Measurements from ENCODE around the gene BORCS8. TPM values are rescaled to one million over a fixed set of nuclear protein-coding genes. Genes with fewer than 3 reads are reported as not detected.

BORCS8 gene
- total RNA-seq, 4 donors from 2014 or later, result 11.8 to 29.1 (median 18.8) TPM

DNA sequence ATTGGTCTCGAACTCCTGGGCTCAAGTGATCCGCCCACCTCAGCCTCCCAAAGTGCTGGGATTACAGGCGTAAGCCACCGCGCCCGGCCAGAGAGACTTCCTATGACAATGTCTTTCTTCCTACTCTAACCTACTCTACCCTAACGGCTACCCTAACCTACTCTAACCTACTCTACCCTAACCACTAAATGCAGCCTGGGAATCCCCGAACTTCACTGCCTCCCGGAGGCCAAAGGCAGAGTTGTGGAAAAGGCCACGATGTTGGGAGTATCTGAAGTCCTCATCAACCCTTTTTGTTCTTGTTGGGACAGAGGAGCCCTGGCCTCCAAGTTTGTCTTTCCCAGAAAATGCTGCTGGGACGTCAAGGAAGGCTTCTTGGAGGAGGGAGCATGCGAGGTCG is 12.2 kb upstream of the BORCS8 start:
- WGBS, 2 donors, result 76% methylated on average over 13 of the region's 13 CpGs
- no peak for DNase-seq (ENCODE audit: low spot score in 2 of 2)

DNA sequence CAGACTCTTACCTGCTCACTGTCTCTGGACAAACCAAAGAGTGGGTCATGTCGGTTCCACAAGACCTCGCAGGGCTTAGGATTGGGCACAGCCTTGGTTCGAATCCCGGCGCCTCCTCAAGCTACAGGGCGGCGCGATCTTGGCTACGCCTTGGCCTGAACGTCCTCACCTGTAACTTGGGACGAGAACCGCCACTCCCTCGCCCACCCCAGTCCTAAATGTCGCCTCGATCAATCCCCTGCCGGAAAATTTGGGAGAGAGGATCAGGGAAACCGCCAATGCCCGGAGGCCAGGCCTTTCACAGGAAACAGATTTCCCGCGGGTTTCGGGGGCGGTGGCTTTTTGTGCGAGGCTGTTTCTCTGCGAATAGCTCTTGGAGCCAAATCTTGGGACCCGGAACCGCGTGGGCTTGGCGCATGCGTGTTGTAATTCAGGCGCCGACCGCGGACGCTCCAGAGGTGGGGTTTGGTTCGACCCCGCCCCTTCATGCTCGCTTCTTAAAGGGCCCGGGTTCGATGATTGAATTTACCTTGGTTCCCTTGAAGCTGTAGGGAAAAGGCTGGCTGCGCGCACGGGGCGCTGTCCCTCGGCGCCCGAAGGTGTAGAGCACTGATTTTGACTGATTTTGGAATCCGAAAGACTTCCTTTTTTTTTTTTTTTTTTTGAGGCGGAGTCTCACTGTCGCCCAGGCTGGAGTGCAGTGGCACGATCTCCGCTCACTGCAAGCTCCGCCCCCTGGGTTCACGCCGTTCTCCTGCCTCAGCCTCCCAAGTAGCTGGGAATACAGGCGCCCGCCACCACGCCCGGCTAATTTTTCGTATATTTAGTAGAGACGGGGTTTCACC is 11.3 kb upstream of the BORCS8 start, which contains the start of gene NR2C2AP:
Gene NR2C2AP, minus strand, starts transcription at position 403 of the 845 bp plus-strand sequence. Its CDS starts 354 bp downstream, at position 49.
- peak; percentile 53 to 78 for TF ChIP-seq EP300 (IDR thresholded peaks at IDR 0.05)
- TF ChIP-seq, protein P1, sequence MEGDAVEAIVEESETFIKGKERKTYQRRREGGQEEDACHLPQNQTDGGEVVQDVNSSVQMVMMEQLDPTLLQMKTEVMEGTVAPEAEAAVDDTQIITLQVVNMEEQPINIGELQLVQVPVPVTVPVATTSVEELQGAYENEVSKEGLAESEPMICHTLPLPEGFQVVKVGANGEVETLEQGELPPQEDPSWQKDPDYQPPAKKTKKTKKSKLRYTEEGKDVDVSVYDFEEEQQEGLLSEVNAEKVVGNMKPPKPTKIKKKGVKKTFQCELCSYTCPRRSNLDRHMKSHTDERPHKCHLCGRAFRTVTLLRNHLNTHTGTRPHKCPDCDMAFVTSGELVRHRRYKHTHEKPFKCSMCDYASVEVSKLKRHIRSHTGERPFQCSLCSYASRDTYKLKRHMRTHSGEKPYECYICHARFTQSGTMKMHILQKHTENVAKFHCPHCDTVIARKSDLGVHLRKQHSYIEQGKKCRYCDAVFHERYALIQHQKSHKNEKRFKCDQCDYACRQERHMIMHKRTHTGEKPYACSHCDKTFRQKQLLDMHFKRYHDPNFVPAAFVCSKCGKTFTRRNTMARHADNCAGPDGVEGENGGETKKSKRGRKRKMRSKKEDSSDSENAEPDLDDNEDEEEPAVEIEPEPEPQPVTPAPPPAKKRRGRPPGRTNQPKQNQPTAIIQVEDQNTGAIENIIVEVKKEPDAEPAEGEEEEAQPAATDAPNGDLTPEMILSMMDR (IDR thresholded peaks at IDR 0.05), result peak in 2 of 5 experiments; percentile 10 to 54
- no peak for TF ChIP-seq POLR2A (IDR thresholded peaks at IDR 0.05)
- Histone ChIP-seq H3K27ac (peak within 1 kb of the TSS in 3 of 4 donors; percentile 81 to 93 (median 83)), H3K36me3 (peaks cover 0 to 37% (median 2%) of the 10 kb centered on the region in 3 donors), H3K9me3 (no peaks in the 10 kb centered on the region), H3K4me3 (peak within 1 kb of the TSS; percentile 51 to 89 (median 64)), H3K4me1 (peaks cover 0 to 41% (median 13%) of the 10 kb centered on the region in 4 donors), H3K27me3 (peaks cover 0 to 8% of the 10 kb centered on the region in 2 donors)
- 7 to 9% methylated on average over 55 to 60 of the region's 60 CpGs for WGBS, 2 donors
- peak; percentile 81 to 86 for DNase-seq (ENCODE audit: low spot score in 2 of 2)

More for the DNA sequence above, 12.2 kb upstream of the BORCS8 start:
- Histone ChIP-seq H3K4me3 (no peak overlapping the region), H3K27me3 (peaks cover 0 to 8% of the 10 kb centered on the region in 2 donors), H3K36me3 (peaks cover 0 to 27% (median 0%) of the 10 kb centered on the region in 3 donors), H3K4me1 (peaks cover 0 to 41% (median 13%) of the 10 kb centered on the region in 4 donors), H3K27ac (no peak overlapping the region), H3K9me3 (no peaks in the 10 kb centered on the region)
- TF ChIP-seq POLR2A (IDR thresholded peaks at IDR 0.05) (no peak), EP300 (IDR thresholded peaks at IDR 0.05) (no peak)

DNA sequence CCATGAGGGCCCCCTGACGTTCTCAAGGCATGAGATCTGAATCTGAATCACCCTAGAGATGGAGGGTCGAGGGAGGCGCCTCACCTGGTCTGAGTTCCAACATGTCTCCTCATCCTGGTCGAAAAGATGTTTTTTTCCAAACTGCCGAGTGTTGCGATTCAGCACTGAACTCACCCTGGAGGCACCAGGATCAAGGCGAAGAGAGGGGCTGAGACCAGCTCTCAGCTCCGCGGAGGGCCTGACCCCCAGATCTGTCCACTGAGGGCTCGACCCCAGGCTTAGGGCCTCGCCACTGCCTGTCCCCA is 10.7 kb upstream of the BORCS8 start:
- Histone ChIP-seq H3K27ac (peak overlapping the region in 3 of 4 donors; percentile 81 to 93 (median 83)), H3K9me3 (no peaks in the 10 kb centered on the region), H3K4me3 (peak overlapping the region; percentile 51 to 89 (median 64)), H3K27me3 (peaks cover 0 to 8% of the 10 kb centered on the region in 2 donors), H3K36me3 (peaks cover 0 to 43% (median 8%) of the 10 kb centered on the region in 3 donors), H3K4me1 (peaks cover 0 to 41% (median 13%) of the 10 kb centered on the region in 4 donors)
- DNase-seq (ENCODE audit: low spot score in 2 of 2), result no peak
- 13 to 19% methylated on average over 11 of the region's 11 CpGs for WGBS, 2 donors
- TF ChIP-seq EP300 (IDR thresholded peaks at IDR 0.05) (no peak), POLR2A (IDR thresholded peaks at IDR 0.05) (no peak)
- TF ChIP-seq, protein P1 (IDR thresholded peaks at IDR 0.05), result no peak

DNA sequence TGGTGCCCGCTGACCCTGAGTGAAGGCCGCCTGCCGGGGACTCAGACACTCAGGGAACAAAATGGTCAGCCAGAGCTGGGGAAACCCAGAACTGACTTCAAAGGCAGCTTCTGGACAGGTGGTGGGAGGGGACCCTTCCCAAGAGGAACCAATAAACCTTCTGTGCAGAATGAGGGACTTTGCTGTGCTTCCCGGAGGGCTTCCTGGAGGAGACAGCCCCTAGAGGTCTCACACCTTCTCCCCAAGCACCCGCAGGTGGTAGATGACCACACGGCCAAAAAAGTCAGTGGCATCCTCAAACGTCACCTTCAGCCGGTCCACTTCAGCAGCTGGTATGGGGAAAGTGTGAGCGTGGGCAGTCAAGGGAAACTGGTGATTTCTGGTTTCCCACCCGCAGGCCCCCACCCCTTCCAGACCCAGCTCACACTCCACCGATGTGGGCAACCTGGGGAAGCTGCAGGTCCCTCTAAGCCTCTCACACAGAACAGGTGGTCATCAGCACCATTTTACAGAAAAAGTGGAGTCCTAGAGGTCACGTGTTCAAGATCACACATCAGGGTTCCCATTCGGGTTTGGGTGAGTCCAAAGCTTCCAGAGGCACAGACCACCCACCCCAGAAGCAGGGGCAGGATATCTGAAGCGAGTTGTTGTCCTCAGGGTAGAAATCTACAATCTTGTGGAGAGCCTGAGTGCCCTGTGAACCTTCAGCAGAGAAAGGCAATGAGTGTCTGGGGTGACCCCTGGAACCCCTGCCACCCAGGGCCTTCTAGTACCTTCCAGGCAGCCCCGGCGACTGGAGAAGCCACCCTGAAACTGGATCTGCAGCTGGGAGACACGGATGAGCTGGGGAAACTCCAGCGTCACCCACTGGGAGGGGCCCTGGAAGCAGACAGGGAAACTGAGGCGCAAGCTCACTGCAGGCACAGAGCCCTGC is 10.0 kb upstream of the BORCS8 start:
- peak overlapping the region in 3 of 4 donors; percentile 81 to 93 (median 83) for H3K27ac ChIP-seq
- peaks cover 0 to 39% (median 13%) of the 10 kb centered on the region in 4 donors for H3K4me1 ChIP-seq
- WGBS, 2 donors, result 70 to 72% methylated on average over 16 to 19 of the region's 19 CpGs
- H3K4me3 ChIP-seq, result peak overlapping the region in 3 of 4 donors; percentile 51 to 68 (median 61)
- no peak for DNase-seq (ENCODE audit: low spot score in 2 of 2)
- peaks cover 0 to 3% of the 10 kb centered on the region in 2 donors for H3K27me3 ChIP-seq
- TF ChIP-seq POLR2A (IDR thresholded peaks at IDR 0.05) (no peak), EP300 (IDR thresholded peaks at IDR 0.05) (no peak)
- TF ChIP-seq, protein P1 (IDR thresholded peaks at IDR 0.05), result no peak
- peaks cover 0 to 50% (median 15%) of the 10 kb centered on the region in 3 donors for H3K36me3 ChIP-seq
- H3K9me3 ChIP-seq, result no peaks in the 10 kb centered on the region

DNA sequence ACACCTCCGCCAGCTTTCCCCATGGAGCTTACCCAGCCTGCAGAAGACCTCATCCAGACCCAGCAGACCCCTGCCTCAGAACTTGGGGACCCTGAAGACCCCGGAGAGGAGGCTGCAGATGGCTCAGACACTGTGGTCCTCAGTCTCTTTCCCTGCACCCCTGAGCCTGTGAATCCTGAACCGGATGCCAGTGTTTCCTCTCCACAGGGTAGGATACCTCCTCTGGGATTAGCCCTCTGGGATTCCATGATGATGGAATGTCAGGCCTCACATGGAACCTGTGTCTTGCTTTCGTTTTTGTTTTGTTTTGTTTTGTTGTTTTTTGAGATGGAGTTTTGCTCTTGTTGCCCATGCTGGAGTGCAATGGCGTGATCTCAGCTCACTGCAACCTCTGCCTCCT is 2.0 kb upstream of the BORCS8 start:
- Histone ChIP-seq H3K27me3 (no peaks in the 10 kb centered on the region), H3K4me1 (peaks cover 5 to 52% (median 36%) of the 10 kb centered on the region in 4 donors), H3K36me3 (peaks cover 0 to 29% (median 18%) of the 10 kb centered on the region in 3 donors), H3K27ac (peak overlapping the region in 3 of 4 donors; percentile 11 to 98 (median 98)), H3K9me3 (no peaks in the 10 kb centered on the region), H3K4me3 (peak overlapping the region in 1 of 4 donors; percentile 72)
- DNase-seq (ENCODE audit: low spot score in 2 of 2), result no peak
- TF ChIP-seq EP300 (IDR thresholded peaks at IDR 0.05) (no peak), POLR2A (IDR thresholded peaks at IDR 0.05) (no peak)
- TF ChIP-seq, protein P1 (IDR thresholded peaks at IDR 0.05), result no peak
- WGBS, 2 donors, result 67 to 68% methylated on average over 5 of the region's 5 CpGs

All from tibial nerve (tissue), 4 donors.